B cell (primary cell): ENCODE results near the gene KCNJ16. TPM values are rescaled to one million over a fixed set of nuclear protein-coding genes. Genes with fewer than 3 reads are reported as not detected.

Source experiments
- ATAC-seq: fragments of 200-7000 bp; cut with Tn5 transposase; one replicate; pipeline ENCODE4 v1.10.0; 2021; ENCODE audit warnings: low read depth, mild to moderate bottlenecking, moderate number of reproducible peaks, moderate library complexity
- CTCF ChIA-PET: fragments of 350-600 bp; sonication (Branson Sonifier 250); formaldehyde crosslinking; loops from one replicate; lab custom pipeline; 2021; ENCODE audit warnings: antibody characterized with exemption, inconsistent platforms; lab: Charles Lee
- POLR2A ChIA-PET: fragments of 350-600 bp; sonication (Branson Sonifier 250); formaldehyde crosslinking; loops from one replicate; lab custom pipeline; 2021; ENCODE audit warnings: antibody characterized with exemption; lab: Charles Lee
- DNase-seq: peaks from one replicate; pipeline ENCODE4 v3.0.0; 2013
- H2AFZ ChIP-seq: 2 replicates; pipeline ENCODE4 v1.6.1; 2012; ENCODE audit warnings: mild to moderate bottlenecking, low read depth, low read length; ENCODE audit not compliant: insufficient read depth, poor library complexity, severe bottlenecking
- H3K27ac ChIP-seq, 2 donors: 1 replicate in 1 of 2; 2 replicates in 1 of 2; pipeline ENCODE4 v1.5.1; 2012 to 2013; ENCODE audit warnings: low read length in 2 of 2, mild to moderate bottlenecking in 2 of 2, moderate library complexity in 1 of 2
- H3K27me3 ChIP-seq, 4 experiments: fragments of 200-600 bp in 1 of 4; sonication (generic) in 1 of 4; replicated peaks in 1 of 4; 1 replicate in 2 of 4; 2 replicates in 2 of 4; pipeline versions ENCODE4 v1.6.1 to v1.7.0; 2013 to 2016; ENCODE audit warnings: low read length in 3 of 4, mild to moderate bottlenecking in 2 of 4, mixed read lengths in 1 of 4, moderate library complexity in 1 of 4; ENCODE audit not compliant: insufficient read depth in 4 of 4, control insufficient read depth in 3 of 4; ENCODE audit errors: control extremely low read depth in 1 of 4
- H3K36me3 ChIP-seq, 2 experiments: replicated peaks in 1 of 2; 1 replicate in 1 of 2; 2 replicates in 1 of 2; pipeline versions ENCODE4 v1.6.1 to v1.7.1; 2013; ENCODE audit warnings: low read length in 1 of 2; ENCODE audit not compliant: insufficient read depth in 2 of 2, control insufficient read depth in 1 of 2; ENCODE audit errors: control extremely low read depth in 1 of 2, extremely low read depth in 1 of 2
- H3K4me1 ChIP-seq, 2 donors: fragments of 200-600 bp in 1 of 2; sonication (generic) in 1 of 2; 1 replicate in 1 of 2; 2 replicates in 1 of 2; pipeline versions ENCODE4 v1.5.1 to v1.6.1; 2013 to 2017; ENCODE audit warnings: low read length in 2 of 2; ENCODE audit not compliant: control insufficient read depth in 2 of 2, insufficient read depth in 2 of 2
- H3K4me2 ChIP-seq: replicated peaks from 2 replicates; pipeline ENCODE3; 2012; ENCODE audit warnings: mild to moderate bottlenecking, low read depth, low read length; ENCODE audit not compliant: poor library complexity, severe bottlenecking
- H3K4me3 ChIP-seq, 5 experiments: fragments of 200-600 bp in 1 of 5; sonication (generic) in 1 of 5; 1 replicate in 3 of 5; 2 replicates in 2 of 5; pipeline versions ENCODE4 v1.5.1 to v1.7.0; 2011 to 2016; ENCODE audit warnings: low read length in 4 of 5, mild to moderate bottlenecking in 4 of 5, low read depth in 2 of 5, control low read depth in 1 of 5, moderate library complexity in 1 of 5; ENCODE audit not compliant: insufficient read depth in 1 of 5; ENCODE audit errors: control extremely low read depth in 1 of 5, extremely low read depth in 1 of 5
- H3K79me2 ChIP-seq: fragments of 200-600 bp; sonication (generic); one replicate; pipeline ENCODE4 v1.6.0; 2016; ENCODE audit warnings: low read length; ENCODE audit not compliant: control insufficient read depth, insufficient read depth
- H3K9ac ChIP-seq: fragments of 200-600 bp; sonication (generic); 2 replicates; pipeline ENCODE4 v1.6.1; 2017; ENCODE audit warnings: mild to moderate bottlenecking, low read length, moderate library complexity
- H3K9me3 ChIP-seq, 3 donors: one replicate each; pipeline versions ENCODE4 v1.6.1 to v1.7.1; 2013; ENCODE audit warnings: low read length in 2 of 3; ENCODE audit not compliant: control insufficient read depth in 2 of 3, insufficient read depth in 1 of 3; ENCODE audit errors: control extremely low read depth in 1 of 3
- H4K20me1 ChIP-seq: 2 replicates; pipeline ENCODE4 v1.6.0; 2012; ENCODE audit warnings: mild to moderate bottlenecking, low read length; ENCODE audit not compliant: insufficient read depth, control insufficient read depth, poor library complexity, severe bottlenecking
- H3K27ac Mint-ChIP-seq: one replicate; pipeline ENCODE4 v1.8.0; 2021; ENCODE audit warnings: mixed read lengths
- H3K27me3 Mint-ChIP-seq: one replicate; pipeline ENCODE4 v1.8.0; 2021; ENCODE audit warnings: mixed read lengths
- H3K4me1 Mint-ChIP-seq: one replicate; pipeline ENCODE4 v1.8.0; 2021; ENCODE audit warnings: mixed read lengths
- H3K4me3 Mint-ChIP-seq: one replicate; pipeline ENCODE4 v1.8.0; 2021; ENCODE audit warnings: mixed read lengths
- H3K9me3 Mint-ChIP-seq: one replicate; pipeline ENCODE4 v1.8.0; 2022; ENCODE audit warnings: mixed read lengths; ENCODE audit not compliant: insufficient read depth
- EZH2 ChIP-seq: IDR thresholded peaks from 2 replicates; pipeline ENCODE4 v1.6.1; 2012; ENCODE audit warnings: borderline replicate concordance, low read depth, mild to moderate bottlenecking, moderate library complexity, low read length; ENCODE audit not compliant: insufficient read depth, poor library complexity, severe bottlenecking
- WGBS: methylation state at CpG from one replicate; pipeline ENCODE4 v1.1.5; 2013; ENCODE audit warnings: missing lambda C conversion rate; ENCODE audit not compliant: insufficient coverage; 5-methylcytosine and 5-hydroxymethylcytosine counted together
- intact Hi-C: fragments of 100-400 bp; cut with micrococcal nuclease; formaldehyde crosslinking; loops from one replicate; pipeline ENCODE4 v1.10.0; 2022
- polyA plus RNA-seq: library from polyadenylated mRNA; depleted of rRNA; stranded (reverse); fragments of >200 nt; gene quantifications from 2 replicates; pipeline ENCODE4 v1.2.3, GENCODE V29; 2012
- total RNA-seq, 2 donors: library from RNA; stranded (reverse); fragments of 120-200 nt in 1 of 2; gene quantifications; 1 replicate in 1 of 2; 2 replicates in 1 of 2; pipeline versions ENCODE4 v1.2.3 to v1.2.4, GENCODE V29; 2013 to 2022
- TF ChIP-seq, protein P1 (sequence below): fragments of 200-600 bp; IDR thresholded peaks from one replicate; pipeline ENCODE4 v1.8.0; 2022; ENCODE audit warnings: antibody characterized with exemption, mild to moderate bottlenecking

Gene KCNJ16
- total and polyA plus RNA-seq, 2 donors (not counting 1 experiment from before 2014, with no cell fraction given), result not detected

DNA sequence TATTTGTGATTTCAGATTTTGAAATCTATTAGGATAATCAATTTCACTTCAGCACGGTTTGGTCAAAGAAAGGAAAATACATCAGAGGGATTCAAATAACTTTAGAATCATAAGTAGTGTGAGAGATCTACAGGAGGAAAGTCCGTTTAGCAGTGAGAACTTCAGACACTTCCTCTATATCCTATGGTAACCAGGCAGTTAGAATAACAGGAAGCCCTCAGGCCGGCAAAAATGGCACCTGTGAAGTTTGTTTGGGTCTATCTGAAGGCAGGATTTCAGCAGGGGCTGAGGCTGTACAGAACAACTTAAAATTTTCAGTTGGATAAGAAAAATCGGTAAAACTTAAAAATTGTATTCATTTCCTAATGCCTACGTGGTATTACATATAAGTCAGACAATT lies 24.9 kb downstream of the KCNJ16 start:
- no peak overlapping the region for H3K4me3 Mint-ChIP-seq
- no peaks in the 10 kb centered on the region for H3K9me3 Mint-ChIP-seq
- peak overlapping the region; percentile 23 for H2AFZ ChIP-seq
- no peaks in the 10 kb centered on the region for H3K4me1 ChIP-seq
- H3K79me2 ChIP-seq, result no peaks in the 10 kb centered on the region
- no peak overlapping the region for H3K4me3 ChIP-seq
- H3K9ac ChIP-seq, result no peak overlapping the region
- H3K4me1 Mint-ChIP-seq, result peaks cover 6% of the 10 kb centered on the region
- POLR2A ChIA-PET, result no interaction called here
- H3K27me3 ChIP-seq, result no peaks in the 10 kb centered on the region
- CTCF ChIA-PET, result no interaction called here
- H3K9me3 ChIP-seq, result no peaks in the 10 kb centered on the region
- WGBS, result no CpG with 5 or more reads among the region's 5 CpGs
- no peak overlapping the region for H3K27ac Mint-ChIP-seq
- no peak overlapping the region for H3K4me2 ChIP-seq
- no peak overlapping the region for H3K27ac ChIP-seq
- H3K36me3 ChIP-seq, result no peaks in the 10 kb centered on the region
- no peaks in the 10 kb centered on the region for H3K27me3 Mint-ChIP-seq
- intact Hi-C loops, result no loop called here
- TF ChIP-seq, protein P1, sequence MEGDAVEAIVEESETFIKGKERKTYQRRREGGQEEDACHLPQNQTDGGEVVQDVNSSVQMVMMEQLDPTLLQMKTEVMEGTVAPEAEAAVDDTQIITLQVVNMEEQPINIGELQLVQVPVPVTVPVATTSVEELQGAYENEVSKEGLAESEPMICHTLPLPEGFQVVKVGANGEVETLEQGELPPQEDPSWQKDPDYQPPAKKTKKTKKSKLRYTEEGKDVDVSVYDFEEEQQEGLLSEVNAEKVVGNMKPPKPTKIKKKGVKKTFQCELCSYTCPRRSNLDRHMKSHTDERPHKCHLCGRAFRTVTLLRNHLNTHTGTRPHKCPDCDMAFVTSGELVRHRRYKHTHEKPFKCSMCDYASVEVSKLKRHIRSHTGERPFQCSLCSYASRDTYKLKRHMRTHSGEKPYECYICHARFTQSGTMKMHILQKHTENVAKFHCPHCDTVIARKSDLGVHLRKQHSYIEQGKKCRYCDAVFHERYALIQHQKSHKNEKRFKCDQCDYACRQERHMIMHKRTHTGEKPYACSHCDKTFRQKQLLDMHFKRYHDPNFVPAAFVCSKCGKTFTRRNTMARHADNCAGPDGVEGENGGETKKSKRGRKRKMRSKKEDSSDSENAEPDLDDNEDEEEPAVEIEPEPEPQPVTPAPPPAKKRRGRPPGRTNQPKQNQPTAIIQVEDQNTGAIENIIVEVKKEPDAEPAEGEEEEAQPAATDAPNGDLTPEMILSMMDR, result no peak
- TF ChIP-seq EZH2, result no peak
- DNase-seq (no peak), ATAC-seq (no peak)
- H4K20me1 ChIP-seq, result no peaks in the 10 kb centered on the region

DNA sequence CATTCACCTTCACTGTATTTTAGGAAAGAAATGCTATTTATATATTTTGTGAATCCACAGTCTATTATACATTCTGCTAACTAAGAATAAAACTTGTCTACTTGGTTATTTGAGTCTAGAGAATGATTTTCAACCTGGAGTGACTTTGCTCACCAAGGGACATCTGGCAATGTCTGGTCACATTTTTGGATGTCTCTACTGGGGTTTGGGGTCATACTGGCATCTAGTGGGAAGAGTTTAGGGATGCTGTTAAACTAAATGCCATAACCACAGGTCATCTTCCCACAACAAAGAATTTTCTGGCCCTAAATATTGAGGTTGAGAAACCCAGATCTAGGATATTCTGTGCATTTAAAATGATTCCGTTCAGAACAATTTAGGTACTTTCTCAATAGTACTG lies 26.0 kb downstream of the KCNJ16 start:
- ATAC-seq (no peak), DNase-seq (no peak)
- ChIA-PET POLR2A (no interaction called here), CTCF (no interaction called here)
- TF ChIP-seq EZH2, result no peak
- TF ChIP-seq, protein P1, result no peak
- Histone ChIP-seq H3K79me2 (no peaks in the 10 kb centered on the region), H3K4me2 (no peak overlapping the region), H3K27me3 (no peaks in the 10 kb centered on the region), H3K4me1 (no peaks in the 10 kb centered on the region), H3K4me3 (no peak overlapping the region), H3K9me3 (no peaks in the 10 kb centered on the region), H3K27ac (no peak overlapping the region), H4K20me1 (no peaks in the 10 kb centered on the region), H3K36me3 (no peaks in the 10 kb centered on the region), H2AFZ (no peak overlapping the region), H3K9ac (no peak overlapping the region)
- H3K27me3 Mint-ChIP-seq, result no peaks in the 10 kb centered on the region
- intact Hi-C loops, result no loop called here
- H3K9me3 Mint-ChIP-seq, result no peaks in the 10 kb centered on the region
- H3K4me3 Mint-ChIP-seq, result no peak overlapping the region
- peaks cover 6% of the 10 kb centered on the region for H3K4me1 Mint-ChIP-seq
- no peak overlapping the region for H3K27ac Mint-ChIP-seq
- no CpG with 5 or more reads among the region's 1 CpG for WGBS
